Peyer's patch (tissue), 4 donors: ENCODE data around the gene BHLHE40.

Experiments
- POLR2A ChIP-seq, 2 donors: fragments of 450-650 bp; IDR thresholded peaks; one replicate each; pipeline ENCODE4 v1.5.1; 2017; ENCODE audit warnings: antibody characterized with exemption in 2 of 2, mild to moderate bottlenecking in 2 of 2, moderate library complexity in 2 of 2
- TF ChIP-seq, protein P1 (sequence below), 6 experiments: fragments of 450-650 bp in 4 of 6; fragments of 200-600 bp in 2 of 6; sonication (generic) in 1 of 6; IDR thresholded peaks; one replicate each; pipeline ENCODE4 v1.5.1; 2017 to 2019; ENCODE audit warnings: antibody characterized with exemption in 6 of 6, mild to moderate bottlenecking in 3 of 6, moderate library complexity in 1 of 6

DNA sequence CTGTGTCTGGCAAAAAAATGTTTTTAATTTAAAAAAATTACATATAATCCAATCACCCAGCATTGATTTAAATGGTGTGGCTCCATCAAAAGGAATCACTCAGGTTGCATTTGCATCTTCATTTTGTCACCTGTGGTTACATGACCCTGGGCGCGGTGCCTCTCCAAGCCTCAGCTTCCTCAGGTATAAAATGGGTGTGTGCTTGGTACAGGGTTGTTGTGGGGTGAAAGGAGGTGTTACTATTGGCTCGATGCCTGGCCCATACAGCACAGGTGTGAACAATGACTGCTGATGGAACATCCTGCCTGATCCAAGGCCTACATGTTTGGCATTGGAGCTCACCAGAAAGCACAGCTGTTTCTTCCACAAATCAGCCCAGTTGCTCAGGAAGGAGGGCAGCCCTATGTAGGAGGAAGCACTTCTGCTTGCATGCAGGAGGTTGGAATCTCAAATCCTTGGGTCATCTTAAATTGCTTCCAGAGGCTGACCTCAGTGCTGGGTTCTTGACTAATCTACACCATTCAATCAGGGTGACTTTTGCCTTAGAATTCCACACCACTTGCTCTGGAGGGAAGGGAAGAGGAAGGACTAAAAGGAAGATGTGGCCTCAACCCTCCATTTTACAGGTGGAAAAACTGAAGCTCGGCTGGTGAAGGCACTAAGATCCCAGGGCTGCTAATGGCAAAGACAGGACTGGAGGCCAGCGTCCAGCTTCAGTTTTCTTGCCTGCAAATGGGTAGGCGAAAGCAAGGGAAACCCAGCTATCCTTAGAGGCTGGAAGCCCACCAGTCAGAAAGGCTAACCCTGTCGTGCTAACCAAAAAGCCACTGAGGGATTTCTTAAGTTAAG lies 31.7 kb downstream of the BHLHE40 start:
- TF ChIP-seq, protein P1, sequence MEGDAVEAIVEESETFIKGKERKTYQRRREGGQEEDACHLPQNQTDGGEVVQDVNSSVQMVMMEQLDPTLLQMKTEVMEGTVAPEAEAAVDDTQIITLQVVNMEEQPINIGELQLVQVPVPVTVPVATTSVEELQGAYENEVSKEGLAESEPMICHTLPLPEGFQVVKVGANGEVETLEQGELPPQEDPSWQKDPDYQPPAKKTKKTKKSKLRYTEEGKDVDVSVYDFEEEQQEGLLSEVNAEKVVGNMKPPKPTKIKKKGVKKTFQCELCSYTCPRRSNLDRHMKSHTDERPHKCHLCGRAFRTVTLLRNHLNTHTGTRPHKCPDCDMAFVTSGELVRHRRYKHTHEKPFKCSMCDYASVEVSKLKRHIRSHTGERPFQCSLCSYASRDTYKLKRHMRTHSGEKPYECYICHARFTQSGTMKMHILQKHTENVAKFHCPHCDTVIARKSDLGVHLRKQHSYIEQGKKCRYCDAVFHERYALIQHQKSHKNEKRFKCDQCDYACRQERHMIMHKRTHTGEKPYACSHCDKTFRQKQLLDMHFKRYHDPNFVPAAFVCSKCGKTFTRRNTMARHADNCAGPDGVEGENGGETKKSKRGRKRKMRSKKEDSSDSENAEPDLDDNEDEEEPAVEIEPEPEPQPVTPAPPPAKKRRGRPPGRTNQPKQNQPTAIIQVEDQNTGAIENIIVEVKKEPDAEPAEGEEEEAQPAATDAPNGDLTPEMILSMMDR (IDR thresholded peaks at IDR 0.05): no peak
- no peak for TF ChIP-seq POLR2A (IDR thresholded peaks at IDR 0.05)
